Measurements from ENCODE around the gene PTCSC3.

GRCh38 chr14:36177489-36177888, 967 bp upstream of the PTCSC3 start:
- TF ChIP-seq, protein P1, sequence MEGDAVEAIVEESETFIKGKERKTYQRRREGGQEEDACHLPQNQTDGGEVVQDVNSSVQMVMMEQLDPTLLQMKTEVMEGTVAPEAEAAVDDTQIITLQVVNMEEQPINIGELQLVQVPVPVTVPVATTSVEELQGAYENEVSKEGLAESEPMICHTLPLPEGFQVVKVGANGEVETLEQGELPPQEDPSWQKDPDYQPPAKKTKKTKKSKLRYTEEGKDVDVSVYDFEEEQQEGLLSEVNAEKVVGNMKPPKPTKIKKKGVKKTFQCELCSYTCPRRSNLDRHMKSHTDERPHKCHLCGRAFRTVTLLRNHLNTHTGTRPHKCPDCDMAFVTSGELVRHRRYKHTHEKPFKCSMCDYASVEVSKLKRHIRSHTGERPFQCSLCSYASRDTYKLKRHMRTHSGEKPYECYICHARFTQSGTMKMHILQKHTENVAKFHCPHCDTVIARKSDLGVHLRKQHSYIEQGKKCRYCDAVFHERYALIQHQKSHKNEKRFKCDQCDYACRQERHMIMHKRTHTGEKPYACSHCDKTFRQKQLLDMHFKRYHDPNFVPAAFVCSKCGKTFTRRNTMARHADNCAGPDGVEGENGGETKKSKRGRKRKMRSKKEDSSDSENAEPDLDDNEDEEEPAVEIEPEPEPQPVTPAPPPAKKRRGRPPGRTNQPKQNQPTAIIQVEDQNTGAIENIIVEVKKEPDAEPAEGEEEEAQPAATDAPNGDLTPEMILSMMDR (IDR thresholded peaks at IDR 0.05), result no peak
- TF ChIP-seq POLR2A (IDR thresholded peaks at IDR 0.05) (no peak), EP300 (IDR thresholded peaks at IDR 0.05) (no peak)
